Right ventricle myocardium superior (tissue), 1 donor: ENCODE data around the gene SCN1A. TPM values are rescaled to one million over a fixed set of nuclear protein-coding genes. Genes with fewer than 3 reads are reported as not detected.
"Not testable (repeated sequence)": the region's sequence is repeated elsewhere in the genome, so short reads cannot be mapped to it uniquely, and the experiment has no call there.

Experiments used
- ATAC-seq: fragments of 200-7000 bp; cut with Tn5 transposase; one replicate; pipeline ENCODE4 v1.9.1; 2020; ENCODE audit warnings: mild to moderate bottlenecking; ENCODE audit not compliant: poor library complexity
- DNase-seq: peaks from one replicate; pipeline ENCODE4 v3.0.0-alpha.2; 2020
- intact Hi-C: fragments of 100-400 bp; cut with DNase I; formaldehyde crosslinking; loops from one replicate; pipeline ENCODE4 v1.11.2; 2022
- total RNA-seq: library from RNA; stranded (reverse); fragmentation: NEBNext Ultra II Directional; extraction: Animal tissue kit (Norgen Biotek cat#: 25700); gene quantifications from one replicate; pipeline ENCODE4 v1.2.1, GENCODE V29; 2021
- donor health status: DM: no; HTN: yes; CAD: no; lungs with severe emphysema.

The SCN1A gene
- total RNA-seq, 1 donor from 2014 or later, result 0.59 TPM

- DNase-seq, result no peak
- no peak for ATAC-seq
- intact Hi-C loops, result no loop called here
Observed at GRCh38 chr2:166031054-166031453, 96.8 kb downstream of the SCN1A start.

GRCh38 chr2:166025313-166025712, 102.5 kb downstream of the SCN1A start:
- intact Hi-C loops, result no loop called here
- DNase-seq (no peak), ATAC-seq (no peak)

GRCh38 chr2:166017208-166017607, 110.6 kb downstream of the SCN1A start:
- ATAC-seq (no peak), DNase-seq (no peak)
- intact Hi-C loops, result no loop called here

- no peak for ATAC-seq
- intact Hi-C loops, result no loop called here
- no peak for DNase-seq
Observed at GRCh38 chr2:166013878-166014277, 113.9 kb downstream of the SCN1A start.

GRCh38 chr2:166011660-166012059, 116.2 kb downstream of the SCN1A start:
- ATAC-seq (no peak), DNase-seq (no peak)
- intact Hi-C loops, result no loop called here

- ATAC-seq, result no peak
- intact Hi-C loops, result no loop called here
Observed at GRCh38 chr2:166000401-166000800, 127.4 kb downstream of the SCN1A start.

GRCh38 chr2:165990846-165991245, 137.0 kb downstream of the SCN1A start:
- no peak for DNase-seq
- intact Hi-C loops, result no loop called here
- no peak for ATAC-seq

More at GRCh38 chr2:166000401-166000800, 127.4 kb downstream of the SCN1A start:
- no peak for DNase-seq

GRCh38 chr2:165989851-165990250, 138.0 kb downstream of the SCN1A start:
- intact Hi-C loops, result no loop called here
- no peak for DNase-seq
- ATAC-seq, result no peak

GRCh38 chr2:165985120-165985519, 142.7 kb downstream of the SCN1A start:
- intact Hi-C loops, result no loop called here
- ATAC-seq (no peak), DNase-seq (no peak)

- DNase-seq, ATAC-seq, intact Hi-C loops: not testable (repeated sequence)
Observed at GRCh38 chr2:165972161-165972560, 155.7 kb downstream of the SCN1A start.

- ATAC-seq (no peak), DNase-seq (no peak)
- intact Hi-C loops, result no loop called here
Observed at GRCh38 chr2:165970663-165971062, 157.2 kb downstream of the SCN1A start.

GRCh38 chr2:165969227-165969626, 158.6 kb downstream of the SCN1A start:
- DNase-seq, result no peak
- no peak for ATAC-seq
- intact Hi-C loops, result no loop called here

GRCh38 chr2:165967746-165968145, 160.1 kb downstream of the SCN1A start:
- intact Hi-C loops, result no loop called here
- ATAC-seq, result no peak

GRCh38 chr2:165961818-165962217, 166.0 kb downstream of the SCN1A start:
- intact Hi-C loops, result no loop called here
- DNase-seq, result no peak
- ATAC-seq, result no peak

More at GRCh38 chr2:165967746-165968145, 160.1 kb downstream of the SCN1A start:
- DNase-seq, result no peak

GRCh38 chr2:165959371-165959770, 168.4 kb downstream of the SCN1A start:
- intact Hi-C loops, result loop anchor here (10.0 kb wide), 1 partner anchor 165 kb away; the partner anchor contains the start of gene SCN1A
- ATAC-seq, result no peak

GRCh38 chr2:165958313-165958960, 169.4 kb downstream of the SCN1A start:
- intact Hi-C loops, result loop anchor here (10.0 kb wide), 1 partner anchor 166 kb away; the partner anchor contains the start of gene SCN1A
- no peak for DNase-seq
- no peak for ATAC-seq

More at GRCh38 chr2:165959371-165959770, 168.4 kb downstream of the SCN1A start:
- DNase-seq, result no peak

GRCh38 chr2:165957030-165957675, 170.7 kb downstream of the SCN1A start:
- DNase-seq (no peak), ATAC-seq (no peak)
- intact Hi-C loops, result loop anchor here (10.0 kb wide), 1 partner anchor 168 kb away; the partner anchor contains the start of gene SCN1A

GRCh38 chr2:165953655-165954606, 173.9 kb downstream of the SCN1A start, which contains the start of gene TTC21B:
TSS of gene TTC21B (minus strand) at chr2:165953776. CDS start at chr2:165953705, 71 bp downstream.
- DNase-seq (peak; percentile 96), ATAC-seq (peak; percentile 100)
- intact Hi-C loops, result loop anchor here (10.0 kb wide), 1 partner anchor 171 kb away; the partner anchor contains the start of gene SCN1A

- intact Hi-C loops, result loop anchor here (10.0 kb wide), 1 partner anchor 172 kb away; the partner anchor contains the start of gene SCN1A
- peak; percentile 73 for ATAC-seq
- DNase-seq, result no peak
Observed at GRCh38 chr2:165953306-165953654, 174.5 kb downstream of the SCN1A start.
